Keratinocyte (primary cell): ENCODE measurements around the gene LRRC4C.

Experiments
- CTCF ChIP-seq, 3 experiments: IDR thresholded peaks in 1 of 3; conservative IDR thresholded peaks in 1 of 3; optimal IDR thresholded peaks in 1 of 3; 2 replicates in 2 of 3; 3 replicates in 1 of 3; pipeline versions ENCODE3 to v1.5.1; 2011; ENCODE audit warnings: low read length in 3 of 3, mild to moderate bottlenecking in 3 of 3, moderate library complexity in 2 of 3, control low read depth in 1 of 3, inconsistent platforms in 1 of 3; ENCODE audit not compliant: insufficient read depth in 2 of 3; ENCODE audit errors: extremely low read depth in 1 of 3
- EZH2 ChIP-seq: IDR thresholded peaks from one replicate; pipeline ENCODE4 v1.6.1; 2012; ENCODE audit warnings: inconsistent platforms, mild to moderate bottlenecking, low read length, moderate library complexity

- TF ChIP-seq CTCF (optimal IDR thresholded peaks at IDR 0.05 in 1 of 3, IDR thresholded peaks at IDR 0.05 in 1 of 3, conservative IDR thresholded peaks at IDR 0.05 in 1 of 3; ENCODE audit: extremely low read depth in 1 of 3, insufficient read depth in 2 of 3, low read length in 3 of 3) (no peak), EZH2 (no peak)
Measured at GRCh38 chr11:40952479-40952878, 507.0 kb downstream of the LRRC4C start.
